PC-3 (cell line): ENCODE data around the gene PRKN.

ENCODE experiments used
- EZH2 ChIP-seq: fragments of 300-600 bp; sonication (generic); IDR thresholded peaks from one replicate; pipeline ENCODE4 v1.6.1; 2017; ENCODE audit warnings: antibody characterized with exemption, mild to moderate bottlenecking, low read length; ENCODE audit not compliant: unreplicated experiment
- EZH2phosphoT487 ChIP-seq: fragments of 300-600 bp; sonication (generic); IDR thresholded peaks from 2 replicates; pipeline ENCODE4 v1.6.1; 2018; ENCODE audit warnings: mild to moderate bottlenecking, antibody characterized with exemption, low read length, borderline replicate concordance
- TF ChIP-seq, protein P1 (sequence below): fragments of 300-600 bp; sonication (generic); conservative IDR thresholded peaks from 2 replicates; pipeline ENCODE4 v1.5.1; 2017; ENCODE audit warnings: antibody characterized with exemption, low read depth, mild to moderate bottlenecking, low read length

DNA sequence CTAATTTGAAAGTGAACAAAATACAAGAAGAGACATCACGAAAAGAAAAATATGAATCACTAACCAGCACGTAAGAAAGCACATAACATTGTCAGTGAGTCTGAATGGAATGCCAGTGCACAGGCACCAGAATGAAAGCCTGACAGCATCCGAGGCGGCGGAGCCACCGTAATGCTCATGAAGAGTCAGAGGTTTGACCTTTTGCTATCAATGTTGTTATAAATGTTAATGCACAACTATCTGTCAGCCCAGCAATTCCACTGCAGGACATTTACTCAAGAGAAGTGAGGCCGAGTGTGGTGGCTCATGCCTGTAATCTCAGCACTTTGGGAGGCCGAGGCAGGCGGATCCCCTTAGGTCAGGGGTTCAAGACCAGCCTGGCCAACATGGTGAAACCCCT lies 562.1 kb downstream of the PRKN start:
- TF ChIP-seq, protein P1, sequence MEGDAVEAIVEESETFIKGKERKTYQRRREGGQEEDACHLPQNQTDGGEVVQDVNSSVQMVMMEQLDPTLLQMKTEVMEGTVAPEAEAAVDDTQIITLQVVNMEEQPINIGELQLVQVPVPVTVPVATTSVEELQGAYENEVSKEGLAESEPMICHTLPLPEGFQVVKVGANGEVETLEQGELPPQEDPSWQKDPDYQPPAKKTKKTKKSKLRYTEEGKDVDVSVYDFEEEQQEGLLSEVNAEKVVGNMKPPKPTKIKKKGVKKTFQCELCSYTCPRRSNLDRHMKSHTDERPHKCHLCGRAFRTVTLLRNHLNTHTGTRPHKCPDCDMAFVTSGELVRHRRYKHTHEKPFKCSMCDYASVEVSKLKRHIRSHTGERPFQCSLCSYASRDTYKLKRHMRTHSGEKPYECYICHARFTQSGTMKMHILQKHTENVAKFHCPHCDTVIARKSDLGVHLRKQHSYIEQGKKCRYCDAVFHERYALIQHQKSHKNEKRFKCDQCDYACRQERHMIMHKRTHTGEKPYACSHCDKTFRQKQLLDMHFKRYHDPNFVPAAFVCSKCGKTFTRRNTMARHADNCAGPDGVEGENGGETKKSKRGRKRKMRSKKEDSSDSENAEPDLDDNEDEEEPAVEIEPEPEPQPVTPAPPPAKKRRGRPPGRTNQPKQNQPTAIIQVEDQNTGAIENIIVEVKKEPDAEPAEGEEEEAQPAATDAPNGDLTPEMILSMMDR: no peak
- TF ChIP-seq EZH2 (no peak), EZH2phosphoT487 (no peak)
